Smooth muscle cell (in vitro differentiated cells): ENCODE data around the gene PRUNE2. TPM values are rescaled to one million over a fixed set of nuclear protein-coding genes. Genes with fewer than 3 reads are reported as not detected.

Experiments
- DNase-seq: peaks from one replicate; lab custom pipeline; 2025; ENCODE audit not compliant: unreplicated experiment; lab: John Stamatoyannopoulos, UW
- H2AFZ ChIP-seq: fragments of 200-600 bp; sonication (generic); 2 replicates; pipeline ENCODE4 v1.6.0; 2016; ENCODE audit warnings: antibody characterized with exemption, low read depth, mild to moderate bottlenecking
- H3F3A ChIP-seq: fragments of 200-600 bp; sonication (generic); 2 replicates; pipeline ENCODE4 v1.6.0; 2017; ENCODE audit warnings: antibody characterized with exemption, low read depth
- H3K27ac ChIP-seq: fragments of 200-600 bp; sonication (generic); 2 replicates; pipeline ENCODE4 v1.5.1; 2016; ENCODE audit warnings: low read depth, mild to moderate bottlenecking
- H3K27me3 ChIP-seq: fragments of 200-600 bp; sonication (generic); 2 replicates; pipeline ENCODE4 v1.6.1; 2016; ENCODE audit warnings: low read depth, mild to moderate bottlenecking
- H3K36me3 ChIP-seq: fragments of 200-600 bp; sonication (generic); 2 replicates; pipeline ENCODE4 v1.5.1; 2016; ENCODE audit warnings: low read depth
- H3K4me1 ChIP-seq: fragments of 200-600 bp; sonication (generic); 2 replicates; pipeline ENCODE4 v1.5.1; 2016; ENCODE audit warnings: low read depth
- H3K4me2 ChIP-seq: fragments of 200-600 bp; sonication (generic); 2 replicates; pipeline ENCODE4 v1.6.0; 2016; ENCODE audit warnings: mild to moderate bottlenecking
- H3K4me3 ChIP-seq: fragments of 200-600 bp; sonication (generic); 2 replicates; pipeline ENCODE4 v1.5.1; 2016; ENCODE audit warnings: mild to moderate bottlenecking
- H3K79me2 ChIP-seq: fragments of 200-600 bp; sonication (generic); 2 replicates; pipeline ENCODE4 v1.6.0; 2016; ENCODE audit warnings: low read depth, mild to moderate bottlenecking
- H3K9ac ChIP-seq: fragments of 200-600 bp; sonication (generic); 2 replicates; pipeline ENCODE4 v1.6.0; 2016; ENCODE audit warnings: low read depth
- H3K9me3 ChIP-seq: fragments of 200-600 bp; sonication (generic); replicated peaks from 2 replicates; pipeline ENCODE4 v1.5.1; 2016; ENCODE audit warnings: low read depth
- H4K20me1 ChIP-seq: fragments of 200-600 bp; sonication (generic); 2 replicates; pipeline ENCODE4 v1.6.0; 2016; ENCODE audit warnings: low read depth
- CTCF ChIP-seq: fragments of 200-600 bp; sonication (generic); IDR thresholded peaks from 2 replicates; pipeline ENCODE4 v1.5.1; 2017; ENCODE audit warnings: borderline replicate concordance, mild to moderate bottlenecking, antibody characterized with exemption; ENCODE audit not compliant: insufficient read depth, poor library complexity, severe bottlenecking
- WGBS: methylation state at CpG from one replicate; pipeline ENCODE4 v1.1.7; 2016; ENCODE audit warnings: low lambda C conversion rate; 5-methylcytosine and 5-hydroxymethylcytosine counted together
- polyA plus RNA-seq: library from polyadenylated mRNA; unstranded; fragments of >200 nt; fragmentation: Nextera tagmentation; extraction: Ambion mirVana; gene quantifications from 2 replicates; pipeline ENCODE4 v1.2.1, GENCODE V29; 2016
- total RNA-seq: library from RNA; depleted of rRNA; stranded (reverse); fragments of >200 nt; gene quantifications from 2 replicates; pipeline ENCODE4 v1.2.3, GENCODE V29; 2014

The PRUNE2 gene
- total and polyA plus RNA-seq, 2 experiments from 2014 or later = 0.79 to 1.9 TPM

- no peaks in the 10 kb centered on the region for H3K36me3 ChIP-seq
- H3K4me3 ChIP-seq = no peak overlapping the region
- no peaks in the 10 kb centered on the region for H3K4me1 ChIP-seq
- H3F3A ChIP-seq = peaks cover 5% of the 10 kb centered on the region
- H3K27ac ChIP-seq = no peak overlapping the region
- H3K27me3 ChIP-seq = peaks cover 9% of the 10 kb centered on the region
- H3K79me2 ChIP-seq = no peaks in the 10 kb centered on the region
- H4K20me1 ChIP-seq = no peaks in the 10 kb centered on the region
- no peak for TF ChIP-seq CTCF
- WGBS = 60% methylated on average over 4 of the region's 4 CpGs
- no peak for DNase-seq
- no peak overlapping the region for H2AFZ ChIP-seq
- H3K4me2 ChIP-seq = no peak overlapping the region
- no peaks in the 10 kb centered on the region for H3K9me3 ChIP-seq
- H3K9ac ChIP-seq = no peak overlapping the region
These were observed 10.3 kb upstream of the PRUNE2 start for GRCh38 chr9:76916231-76916630.

GRCh38 chr9:76913467-76913866 lies 7.6 kb upstream of the PRUNE2 start:
- Histone ChIP-seq H3K4me1 (no peaks in the 10 kb centered on the region), H3K27ac (no peak overlapping the region), H3F3A (peaks cover 5% of the 10 kb centered on the region), H3K79me2 (no peaks in the 10 kb centered on the region), H3K36me3 (no peaks in the 10 kb centered on the region), H3K9me3 (no peaks in the 10 kb centered on the region), H4K20me1 (no peaks in the 10 kb centered on the region), H3K27me3 (peaks cover 29% of the 10 kb centered on the region), H3K9ac (no peak overlapping the region), H2AFZ (no peak overlapping the region), H3K4me3 (no peak overlapping the region), H3K4me2 (no peak overlapping the region)
- 87% methylated on average over 2 of the region's 2 CpGs for WGBS
- TF ChIP-seq CTCF = no peak
- no peak for DNase-seq

DNA sequence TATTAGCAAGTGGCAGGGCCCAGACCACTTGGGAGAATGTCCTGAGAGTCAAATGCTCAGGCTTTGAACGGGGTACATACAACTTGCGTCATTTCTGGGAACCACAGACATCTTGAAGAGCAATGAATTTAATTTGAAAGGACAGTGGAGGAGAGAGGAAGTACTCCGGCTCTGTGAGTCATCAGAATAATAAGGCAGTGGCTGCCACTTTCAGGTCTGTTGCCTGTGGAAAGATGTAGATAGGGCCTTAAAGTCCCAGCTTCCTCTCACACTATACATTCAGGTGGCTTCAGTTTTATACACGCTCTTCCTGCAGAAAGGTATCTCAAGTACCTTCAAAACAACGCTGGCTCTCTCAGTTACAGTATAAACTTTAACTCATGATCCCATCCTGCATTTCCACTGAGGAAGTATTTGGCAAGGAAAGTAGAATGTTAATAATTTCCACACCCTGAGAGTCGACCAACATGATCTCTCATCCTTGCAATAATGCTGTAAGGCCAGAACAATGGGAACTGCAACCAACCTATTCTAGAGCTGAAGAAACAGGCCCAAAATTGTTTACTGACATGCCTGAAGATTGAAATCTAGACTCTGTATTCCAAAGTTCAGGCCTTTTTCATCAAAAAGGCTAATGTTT lies 6.8 kb upstream of the PRUNE2 start:
- peaks cover 5% of the 10 kb centered on the region for H3F3A ChIP-seq
- WGBS = 54% methylated on average over 6 of the region's 6 CpGs
- H3K4me2 ChIP-seq = no peak overlapping the region
- H2AFZ ChIP-seq = no peak overlapping the region
- H3K27ac ChIP-seq = no peak overlapping the region
- TF ChIP-seq CTCF = no peak
- peaks cover 37% of the 10 kb centered on the region for H3K27me3 ChIP-seq
- no peak for DNase-seq
- H3K9me3 ChIP-seq = no peaks in the 10 kb centered on the region
- H3K79me2 ChIP-seq = no peaks in the 10 kb centered on the region
- H3K9ac ChIP-seq = no peak overlapping the region
- no peaks in the 10 kb centered on the region for H4K20me1 ChIP-seq
- no peak overlapping the region for H3K4me3 ChIP-seq
- H3K4me1 ChIP-seq = no peaks in the 10 kb centered on the region
- no peaks in the 10 kb centered on the region for H3K36me3 ChIP-seq

DNA sequence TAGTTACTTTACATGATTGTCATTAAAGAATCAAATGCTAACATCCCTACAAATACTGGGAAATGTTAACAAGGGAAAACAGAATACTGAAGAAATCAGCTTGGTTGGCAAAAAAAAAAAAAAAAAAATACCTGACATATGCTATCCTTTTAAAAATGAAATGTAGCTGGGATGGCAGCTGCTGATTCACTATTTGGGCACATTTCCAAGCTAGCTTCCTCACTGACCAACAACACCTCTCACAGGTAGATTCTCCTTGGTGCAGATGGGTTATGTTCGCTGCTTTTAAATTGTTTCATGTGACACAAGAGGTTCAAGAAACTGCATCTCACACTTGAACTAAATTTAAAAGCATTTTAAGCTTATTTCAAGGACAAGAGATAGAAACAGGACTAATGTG lies 6.1 kb upstream of the PRUNE2 start:
- Histone ChIP-seq H3K9me3 (no peaks in the 10 kb centered on the region), H3K9ac (no peak overlapping the region), H3K4me1 (no peaks in the 10 kb centered on the region), H4K20me1 (no peaks in the 10 kb centered on the region), H3K4me3 (no peak overlapping the region), H3K27me3 (peaks cover 44% of the 10 kb centered on the region), H3K79me2 (no peaks in the 10 kb centered on the region), H2AFZ (no peak overlapping the region), H3K36me3 (no peaks in the 10 kb centered on the region), H3K4me2 (no peak overlapping the region), H3K27ac (no peak overlapping the region), H3F3A (peaks cover 5% of the 10 kb centered on the region)
- 90% methylated on average over 1 of the region's 1 CpG for WGBS
- DNase-seq = no peak
- TF ChIP-seq CTCF = no peak
